HG03558 (cell line): Measurements from ENCODE around the gene CIB4.

Experiments used
- ATAC-seq: cut with Tn5 transposase; IDR thresholded peaks from one replicate; pipeline ENCODE4 v1.9.1; 2021; ENCODE audit warnings: moderate number of reproducible peaks; ENCODE audit not compliant: unreplicated experiment; ENCODE audit errors: extremely low read depth

The CIB4 gene

DNA sequence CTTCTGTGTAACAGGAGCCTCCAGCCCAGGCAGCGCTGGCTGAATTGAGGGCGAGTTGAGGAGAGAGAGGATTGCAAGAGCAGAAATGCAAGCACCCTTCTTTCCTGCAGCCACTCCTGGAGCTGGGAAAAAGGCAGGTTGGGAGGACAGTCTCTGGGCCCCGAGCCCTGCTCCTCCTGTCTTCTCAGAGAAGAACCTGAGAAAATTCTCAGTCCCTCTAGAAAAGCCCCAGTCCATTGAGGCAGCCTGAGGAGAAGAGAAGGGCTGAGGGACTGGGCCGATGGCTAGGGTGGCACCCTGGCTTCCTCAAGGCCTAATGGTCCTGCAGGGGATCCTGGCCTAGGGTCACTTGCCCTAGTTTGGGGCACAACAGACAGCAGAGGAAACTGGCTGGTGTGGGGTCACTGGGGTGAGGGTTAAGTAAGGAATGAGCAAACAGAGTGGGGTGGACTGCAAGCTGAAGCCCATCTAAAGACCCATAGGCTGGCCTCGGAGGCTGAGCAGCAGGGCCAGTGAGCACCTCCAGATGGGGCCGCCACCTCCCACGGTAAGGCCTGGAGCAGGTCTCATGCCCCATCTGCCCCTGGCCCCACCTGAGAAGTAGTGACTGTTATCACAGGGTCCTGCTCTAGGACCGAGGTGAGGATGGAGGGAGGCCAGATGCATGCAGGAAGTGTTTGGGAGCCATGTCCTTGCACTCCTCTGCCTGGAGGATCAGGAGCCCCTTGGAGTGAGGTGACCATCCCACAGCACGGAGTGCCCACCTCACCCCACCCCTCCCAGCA is 12.4 kb downstream of the CIB4 start:
- no peak for ATAC-seq

DNA sequence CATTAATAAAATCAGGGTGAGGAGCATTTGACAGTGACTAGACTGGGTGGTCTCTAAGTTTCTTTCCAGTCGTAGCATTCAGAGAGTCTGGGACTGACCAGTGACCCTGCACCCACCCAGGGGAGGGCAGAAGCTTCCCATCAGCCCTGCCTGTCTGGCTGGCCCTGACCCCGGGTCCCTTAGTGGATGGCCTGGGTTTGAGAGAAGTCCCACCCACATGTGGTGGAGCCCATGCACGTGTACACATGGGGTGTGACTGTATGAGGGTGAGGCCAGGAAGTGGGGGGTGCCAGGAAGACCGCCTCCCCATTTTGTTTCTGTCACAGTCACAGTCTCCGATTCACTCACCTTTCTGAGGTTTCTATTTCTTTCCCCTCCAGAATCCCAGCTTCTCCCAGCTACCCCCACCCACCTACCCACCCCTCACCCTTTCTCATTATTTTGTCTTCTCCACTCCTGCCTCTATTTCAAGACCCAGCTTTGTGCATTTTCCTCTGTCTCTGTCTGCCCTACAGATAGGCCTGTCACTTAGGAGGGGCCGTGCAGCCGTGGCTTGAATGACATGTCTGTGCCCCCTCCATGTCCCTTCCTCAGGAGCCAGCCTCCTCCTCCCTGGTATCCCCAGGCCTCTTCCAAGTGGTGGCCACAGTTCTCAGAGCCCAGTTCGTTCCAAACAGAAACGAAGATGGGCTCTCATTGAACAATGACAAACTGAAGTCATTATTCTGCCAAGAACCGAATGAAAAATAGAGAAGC is 13.6 kb downstream of the CIB4 start:
- ATAC-seq: no peak

DNA sequence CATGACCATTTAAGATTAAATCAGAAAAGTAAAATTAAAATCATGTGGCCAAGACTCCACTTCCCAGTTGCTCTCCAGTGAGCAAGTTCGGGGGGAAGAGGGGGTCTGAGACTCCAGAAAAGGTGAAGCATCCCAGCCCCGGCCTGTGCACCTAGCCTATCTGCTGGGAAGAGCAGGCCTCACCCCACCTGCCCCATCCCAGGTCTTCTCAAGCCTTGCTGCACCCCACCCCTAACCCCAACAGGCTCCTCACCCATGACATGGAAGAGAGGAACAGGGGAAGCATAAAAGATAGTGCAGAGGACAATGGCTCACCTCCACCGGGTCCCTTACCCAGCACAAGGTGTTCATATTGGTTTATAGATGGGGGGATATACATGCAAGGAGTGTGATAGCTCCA is 14.6 kb downstream of the CIB4 start:
- no peak for ATAC-seq

DNA sequence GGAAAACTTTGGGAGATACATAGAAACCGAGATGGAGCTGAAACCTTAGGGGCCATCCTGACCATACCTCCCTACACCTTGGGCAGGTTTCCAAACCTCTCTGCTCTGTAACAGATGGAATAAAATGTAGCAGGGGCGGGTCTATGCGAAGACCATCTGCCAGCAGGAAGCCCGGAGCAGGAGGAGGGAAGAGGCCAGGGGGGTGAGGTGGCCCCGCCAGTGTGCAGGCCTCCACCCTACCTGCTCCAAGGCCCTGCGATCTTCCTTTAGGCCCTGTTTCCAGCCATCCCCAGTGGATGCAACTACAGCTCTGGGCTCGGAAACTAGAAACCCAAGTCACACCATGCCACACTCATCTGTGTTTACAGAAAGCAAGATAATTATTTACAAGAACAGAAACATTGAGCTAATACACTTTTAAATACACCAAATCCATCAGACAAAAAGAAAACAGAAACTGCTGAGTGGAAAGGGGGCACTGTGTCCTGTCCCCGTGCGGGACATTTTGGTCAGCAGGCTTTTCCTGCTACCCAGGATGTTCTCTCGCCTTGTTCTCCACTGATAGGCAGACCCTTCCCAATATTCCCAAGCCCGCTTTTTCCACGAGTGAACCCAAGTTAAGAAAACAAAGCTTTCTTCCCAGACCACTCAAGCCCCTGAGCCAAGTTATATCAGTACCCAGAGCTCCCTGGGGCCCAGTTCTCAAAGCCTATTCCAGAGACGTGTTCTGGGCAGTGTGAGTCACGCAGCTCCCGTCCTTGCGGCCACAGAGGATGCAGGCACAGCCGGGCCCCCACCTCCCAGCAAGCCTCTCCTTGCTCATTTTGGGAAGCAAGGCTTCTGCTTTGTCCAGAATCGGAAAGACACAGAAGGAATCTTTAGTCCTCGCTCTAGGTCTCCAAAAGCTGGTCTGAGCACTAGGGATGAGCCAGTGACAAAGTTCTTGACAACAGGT is 17.3 kb downstream of the CIB4 start:
- ATAC-seq: no peak

DNA sequence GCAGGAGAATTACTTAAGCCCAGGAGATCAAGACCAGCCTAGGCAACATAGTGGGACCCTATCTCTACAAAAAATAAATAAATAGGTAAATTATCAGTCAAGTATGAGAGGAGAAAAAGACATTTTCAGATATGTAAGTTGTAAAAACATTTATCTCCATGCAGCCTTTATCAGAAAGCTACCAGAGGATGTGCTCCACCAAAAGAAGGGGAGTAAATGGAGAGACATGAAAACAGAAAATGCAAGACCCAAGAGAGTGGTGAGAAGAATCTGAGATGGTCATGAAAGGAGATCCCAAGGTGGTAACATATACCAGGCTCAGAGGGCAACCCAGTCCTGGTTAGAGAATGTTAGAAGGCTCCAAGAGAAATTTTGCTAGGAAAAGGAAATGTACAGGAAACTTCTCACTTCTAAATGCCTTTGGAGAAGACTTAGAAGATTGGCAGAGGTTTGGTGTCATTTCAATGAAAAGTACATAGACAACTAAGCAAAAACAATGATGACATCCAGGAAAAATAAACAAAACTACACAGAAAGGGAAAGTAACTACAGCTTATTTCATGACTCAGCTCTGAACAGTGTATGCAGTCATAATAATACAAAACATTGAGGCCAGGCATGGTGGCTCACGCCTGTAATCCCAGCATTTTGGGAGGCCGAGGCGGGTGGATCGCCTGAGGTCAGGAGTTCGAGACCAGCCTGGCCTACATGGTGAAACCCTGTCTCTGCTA is 19.5 kb downstream of the CIB4 start:
- ATAC-seq: no peak

DNA sequence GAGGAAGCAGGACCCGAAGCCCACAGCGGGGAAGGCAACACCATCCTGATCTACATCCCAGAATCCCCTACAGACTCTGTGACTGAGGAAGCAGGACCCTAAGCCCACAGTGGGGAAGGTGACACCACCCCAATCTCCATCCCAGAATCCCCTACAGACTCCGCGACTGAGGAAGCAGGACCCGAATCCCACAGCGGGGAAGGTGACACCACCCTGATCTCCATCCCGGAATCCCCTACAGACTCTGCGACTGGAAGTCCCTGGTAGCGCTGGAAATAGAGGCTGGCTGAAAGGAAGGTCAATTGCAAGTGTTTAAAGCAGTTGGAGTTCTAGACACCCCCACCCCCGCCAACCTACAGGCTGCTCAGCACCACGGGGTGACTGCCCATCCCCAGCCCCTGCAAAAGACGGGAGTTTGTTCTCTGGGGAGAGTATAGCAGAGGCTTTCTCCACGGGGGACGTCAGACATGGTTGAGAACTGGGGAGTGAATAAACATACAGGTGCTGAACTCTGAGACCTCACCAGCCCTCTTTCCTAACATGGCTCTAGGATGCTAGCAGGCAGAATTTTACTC is 21.0 kb downstream of the CIB4 start:
- ATAC-seq: no peak

DNA sequence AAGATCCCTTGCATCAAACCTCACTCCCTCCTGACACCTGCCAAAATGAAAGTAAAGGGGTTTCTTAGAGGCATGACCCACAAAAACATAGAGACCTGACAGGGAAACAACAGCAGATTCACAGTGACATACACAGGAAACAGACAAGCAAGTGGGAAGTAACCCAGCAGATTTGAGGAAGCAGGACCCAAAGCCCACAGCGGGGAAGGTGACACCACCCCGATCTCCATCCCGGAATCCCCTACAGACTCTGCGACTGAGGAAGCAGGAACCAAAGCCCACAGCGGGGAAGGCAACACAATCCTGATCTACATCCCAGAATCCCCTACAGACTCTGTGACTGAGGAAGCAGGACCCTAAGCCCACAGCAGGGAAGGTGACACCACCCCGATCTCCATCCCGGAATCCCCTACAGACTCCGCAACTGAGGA is 21.6 kb downstream of the CIB4 start:
- ATAC-seq: no peak

DNA sequence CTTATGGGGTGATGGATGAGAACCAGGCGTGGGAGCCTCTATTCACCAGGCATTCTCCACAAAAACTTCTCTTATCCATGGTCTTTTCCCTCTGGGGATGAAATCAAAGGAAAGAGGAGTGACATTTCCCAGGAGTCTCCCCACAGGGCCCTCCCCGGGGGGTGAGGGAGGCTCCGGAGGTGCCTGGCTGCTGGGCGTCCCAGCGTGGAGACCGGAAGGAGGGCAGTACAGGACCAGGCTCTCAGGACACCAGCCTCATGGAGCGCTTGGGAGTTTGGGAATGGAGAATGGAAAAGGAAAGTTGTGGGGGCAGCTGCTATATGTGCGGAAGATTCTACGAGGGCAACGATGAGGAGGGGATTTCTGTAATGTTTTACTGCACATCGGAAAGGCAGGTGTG is 22.1 kb downstream of the CIB4 start:
- no peak for ATAC-seq

DNA sequence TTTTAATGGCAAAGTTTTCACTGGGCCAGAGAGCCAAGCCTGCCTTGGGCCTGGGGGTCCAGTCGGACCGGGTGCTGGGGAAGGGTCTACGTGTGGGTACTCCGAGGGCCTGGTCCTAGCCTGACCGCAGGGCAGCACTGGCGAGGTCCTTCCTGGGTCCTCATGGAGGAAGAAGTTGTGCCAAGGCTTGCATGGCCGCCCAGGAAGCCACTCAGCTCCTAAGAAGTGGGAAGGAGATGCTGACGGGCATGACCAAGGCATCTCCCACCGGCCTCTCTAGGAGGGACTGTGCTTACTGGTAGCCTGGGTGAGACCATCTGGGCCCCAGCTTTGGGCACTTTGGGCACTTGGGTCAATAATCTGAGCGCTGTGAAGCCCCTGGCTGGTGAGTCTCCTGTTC is 22.6 kb downstream of the CIB4 start:
- ATAC-seq: no peak

DNA sequence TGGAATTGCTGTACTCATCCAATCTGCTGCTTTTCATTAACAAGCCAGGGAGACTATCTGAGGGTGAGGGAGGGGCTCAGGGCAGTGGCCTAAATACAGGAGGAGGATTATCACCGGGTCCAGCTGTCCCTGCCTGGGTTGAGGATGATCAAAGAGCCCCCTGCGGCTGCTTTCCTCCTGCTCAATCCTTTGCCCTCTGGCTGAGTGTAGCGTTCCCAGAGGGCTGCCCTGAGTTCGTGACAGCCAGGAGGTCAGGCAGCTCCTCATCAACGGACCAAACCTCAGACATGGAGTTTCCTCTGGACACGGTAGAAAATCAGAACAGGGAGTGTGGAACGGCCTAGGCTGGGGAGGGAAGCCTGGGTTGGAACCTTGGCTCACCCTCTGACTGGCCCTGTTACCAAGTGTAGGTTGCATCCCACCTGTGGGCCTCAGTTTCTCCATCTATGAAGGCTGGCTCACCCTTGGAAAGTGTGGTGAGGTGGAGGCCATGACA is 23.5 kb downstream of the CIB4 start:
- no peak for ATAC-seq

DNA sequence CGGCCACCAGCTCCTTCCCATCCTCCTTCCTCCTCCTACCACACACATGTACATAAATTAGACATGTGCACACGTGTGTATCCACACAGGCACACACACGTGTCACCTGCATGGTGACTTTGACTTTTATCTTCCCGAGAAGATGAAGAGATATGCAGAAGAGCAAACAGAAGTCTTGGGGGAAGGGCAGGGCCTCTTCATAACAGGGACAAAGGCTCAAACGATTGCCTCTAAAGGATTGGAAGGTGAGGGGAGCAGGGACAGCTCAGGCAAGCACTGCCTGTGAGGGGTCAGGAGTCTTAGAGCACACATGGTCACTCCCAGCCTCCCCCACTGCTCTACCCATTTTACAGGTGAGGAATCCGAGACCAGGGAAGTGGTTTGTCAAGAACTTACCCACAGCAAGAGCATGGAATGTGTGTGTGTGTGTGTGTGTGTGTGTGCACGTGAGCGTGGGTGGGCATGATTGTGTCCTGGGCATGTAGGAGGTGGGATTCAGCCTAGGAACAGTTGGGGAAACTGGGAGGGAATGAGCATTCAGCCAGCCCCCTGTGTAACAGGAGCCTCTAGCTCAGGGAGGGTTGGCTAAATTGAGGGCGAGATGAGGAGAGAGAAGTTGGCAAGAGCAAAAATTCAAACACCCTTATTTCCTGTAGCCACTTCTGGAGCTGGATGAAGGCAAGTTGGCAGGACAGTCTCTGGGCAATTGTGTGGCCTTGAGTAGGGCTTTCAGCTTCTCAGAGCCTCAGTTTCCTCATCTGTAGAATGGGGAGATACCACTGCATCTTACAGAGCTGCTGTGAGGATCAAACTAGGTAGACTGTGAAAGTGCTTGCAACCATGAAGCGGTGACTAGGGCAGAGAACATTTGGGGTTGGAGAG is 24.2 kb downstream of the CIB4 start:
- ATAC-seq: no peak

DNA sequence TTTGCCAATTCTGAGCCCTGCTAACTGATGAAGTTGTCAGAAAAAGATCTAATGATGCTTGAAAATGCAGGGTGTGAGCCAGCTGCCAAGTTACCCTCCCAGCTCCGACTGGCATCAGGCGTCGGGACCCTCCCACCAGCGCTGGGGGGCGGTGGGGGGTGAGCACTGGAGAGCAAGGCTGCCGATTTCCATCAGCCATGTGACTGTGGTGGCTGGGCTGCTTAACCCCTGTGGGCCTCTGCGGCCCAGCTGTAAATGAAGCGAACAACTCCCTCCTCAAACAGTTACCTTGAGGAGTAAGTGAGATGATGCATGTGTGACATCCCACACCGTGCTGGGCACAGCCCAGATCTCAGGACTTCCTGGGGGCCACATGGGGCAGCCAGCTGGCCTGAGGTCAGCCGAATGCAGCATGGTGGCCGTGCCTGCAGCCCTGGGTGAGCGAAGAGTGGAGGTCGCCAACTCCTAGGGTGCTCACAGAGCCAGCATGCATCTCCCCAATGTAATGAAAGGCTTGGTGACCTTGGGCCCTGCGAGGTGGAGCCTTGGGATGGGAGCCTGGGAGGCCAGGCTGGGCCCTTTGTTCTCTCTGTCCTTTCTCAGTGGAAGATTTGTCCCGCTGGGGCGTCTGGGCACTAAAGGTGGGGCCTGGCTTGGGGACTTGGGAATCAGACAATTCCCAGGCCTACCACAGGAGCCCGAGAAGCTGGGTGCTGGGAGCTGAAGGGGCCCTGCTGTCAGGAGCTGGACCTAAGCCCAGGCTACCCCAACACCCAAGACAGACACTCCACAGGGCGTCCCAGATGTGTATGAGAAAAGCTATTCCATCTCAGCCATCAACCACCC is 25.1 kb downstream of the CIB4 start:
- no peak for ATAC-seq

DNA sequence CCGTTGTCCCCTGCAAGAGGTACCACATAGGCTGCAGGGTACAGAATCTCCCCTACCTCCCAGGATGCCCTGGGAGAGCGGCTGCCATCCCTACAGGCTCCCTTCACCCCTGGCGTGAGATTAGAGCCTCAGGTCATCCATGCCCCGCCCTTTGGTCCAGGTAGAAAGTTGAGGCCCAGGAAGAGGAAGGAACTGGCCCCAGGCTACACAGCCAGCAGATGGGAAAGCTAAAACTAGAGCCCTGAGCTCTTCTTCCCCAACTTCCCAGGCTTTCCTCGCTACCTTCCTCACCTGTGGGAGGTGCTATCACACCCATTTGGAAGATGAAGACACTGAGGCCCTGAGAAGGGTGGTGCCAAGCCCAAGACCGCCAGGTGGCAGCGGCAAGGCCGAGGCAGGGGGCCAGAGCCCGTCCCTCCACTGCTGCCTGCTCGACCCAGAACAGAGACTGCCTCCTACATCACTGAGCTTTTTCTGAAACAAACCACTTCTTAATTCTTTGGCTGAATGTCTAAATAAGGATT is 25.8 kb downstream of the CIB4 start:
- no peak for ATAC-seq

DNA sequence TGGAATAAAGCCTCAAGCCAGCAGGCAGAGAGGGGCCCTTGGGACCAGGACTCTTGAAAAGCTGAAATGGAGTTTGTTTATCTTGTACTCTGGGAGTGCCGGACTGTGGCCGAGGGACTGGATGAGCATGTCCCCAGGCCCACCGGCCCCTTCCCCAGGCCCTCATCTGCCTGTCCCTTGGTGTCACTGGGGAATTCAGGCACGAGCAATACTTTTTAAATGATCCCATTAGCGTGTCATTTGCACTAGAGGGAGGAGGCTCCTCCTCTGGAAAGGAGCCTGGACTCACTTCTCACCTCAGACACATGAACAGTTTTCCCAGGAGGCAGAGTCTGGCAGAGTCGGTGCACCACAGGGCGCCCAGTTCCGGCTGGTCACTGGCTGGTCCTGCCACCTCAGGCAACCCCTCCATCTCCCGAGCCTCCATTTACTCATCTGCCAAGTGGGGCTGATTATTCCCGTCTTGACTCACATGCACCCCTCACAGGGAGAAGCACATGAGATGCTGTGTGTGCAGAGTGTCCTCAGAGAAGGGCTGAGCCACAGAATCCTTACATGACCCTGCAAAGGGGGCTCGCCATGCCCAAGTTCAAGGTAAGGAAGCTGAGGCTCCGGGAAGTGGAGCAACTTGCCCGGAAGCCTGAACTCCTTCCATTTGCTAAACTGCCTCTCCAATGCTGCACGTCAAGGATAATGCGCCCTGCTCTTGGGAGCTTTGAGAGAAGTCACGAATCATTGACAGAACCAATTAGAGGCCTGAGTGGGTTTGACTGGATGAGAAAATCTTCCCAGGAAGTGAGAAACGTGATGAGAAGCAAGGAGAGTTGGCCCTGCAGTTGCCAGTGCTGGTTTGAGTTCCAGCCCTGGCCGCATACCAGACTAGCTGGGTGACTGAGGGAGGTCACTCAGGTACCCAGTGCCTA is 26.7 kb downstream of the CIB4 start:
- no peak for ATAC-seq

DNA sequence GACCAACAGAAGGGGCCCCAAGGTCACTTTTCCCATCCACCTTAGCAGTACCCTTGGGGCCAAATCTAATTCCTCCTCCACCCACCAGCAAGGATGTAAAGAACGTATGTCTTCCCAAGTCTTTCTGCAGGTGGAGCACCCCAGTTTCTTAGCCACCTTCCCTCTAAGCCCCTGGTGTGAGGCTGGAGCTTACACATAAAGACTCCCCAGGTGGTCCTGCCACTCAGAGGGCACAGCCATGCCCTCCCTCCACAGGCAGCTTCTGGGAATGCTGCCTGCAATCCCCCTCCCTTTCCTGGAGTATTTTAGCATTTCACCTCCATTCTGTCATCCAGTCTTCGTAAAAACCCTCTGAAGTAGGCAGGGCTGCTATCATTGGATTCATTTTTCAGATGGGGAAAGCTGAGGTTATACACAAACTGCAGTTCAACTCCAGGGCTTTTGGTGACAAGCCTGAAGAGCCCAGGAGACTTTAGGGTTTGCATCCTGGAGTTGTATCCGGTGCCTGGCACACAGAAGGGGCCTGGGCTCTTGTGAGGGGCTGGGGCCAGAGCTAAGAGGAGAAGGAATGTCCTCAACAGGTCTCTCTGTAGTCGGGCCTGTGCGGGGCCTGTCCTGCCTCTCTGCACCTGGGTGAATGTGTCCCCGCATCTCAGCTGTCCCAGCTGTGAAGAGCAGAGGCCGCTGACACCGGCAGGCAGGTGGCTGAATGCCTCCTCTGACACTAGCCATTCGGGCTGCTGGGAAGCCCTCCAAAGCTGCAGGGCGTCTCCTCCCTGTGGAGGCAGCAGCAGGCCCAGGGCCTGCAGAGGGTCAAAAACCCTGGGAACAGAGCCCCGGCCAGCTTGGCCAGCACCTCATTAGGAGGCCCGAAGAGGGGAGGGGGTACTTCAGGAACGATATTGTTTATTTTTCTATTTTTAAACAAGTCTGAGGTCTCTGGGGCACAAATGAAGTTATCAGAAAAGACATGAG is 27.6 kb downstream of the CIB4 start:
- no peak for ATAC-seq
